Measurements from ENCODE around the gene EFEMP2.

Gene EFEMP2

DNA sequence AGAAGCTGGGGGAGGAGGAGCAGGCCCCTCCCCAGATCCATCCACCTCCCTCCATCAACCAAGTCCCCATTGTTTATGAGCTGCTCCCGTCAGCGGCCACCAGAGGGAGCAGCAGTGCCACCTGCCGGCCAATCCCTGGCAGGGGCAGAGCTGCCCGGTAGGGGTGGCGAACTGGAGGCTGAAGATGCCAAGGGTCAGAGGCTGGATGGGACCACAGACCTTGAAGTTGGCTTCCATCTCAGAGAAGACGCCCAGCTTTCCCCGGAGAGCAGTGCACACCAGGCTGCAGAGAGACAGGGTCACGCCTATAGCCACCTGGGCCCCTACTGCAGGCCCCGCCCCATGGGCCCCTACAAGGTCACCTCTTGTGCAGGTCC, 12.1 kb upstream of the EFEMP2 start:
- peak; percentile 65 for DNase-seq

DNA sequence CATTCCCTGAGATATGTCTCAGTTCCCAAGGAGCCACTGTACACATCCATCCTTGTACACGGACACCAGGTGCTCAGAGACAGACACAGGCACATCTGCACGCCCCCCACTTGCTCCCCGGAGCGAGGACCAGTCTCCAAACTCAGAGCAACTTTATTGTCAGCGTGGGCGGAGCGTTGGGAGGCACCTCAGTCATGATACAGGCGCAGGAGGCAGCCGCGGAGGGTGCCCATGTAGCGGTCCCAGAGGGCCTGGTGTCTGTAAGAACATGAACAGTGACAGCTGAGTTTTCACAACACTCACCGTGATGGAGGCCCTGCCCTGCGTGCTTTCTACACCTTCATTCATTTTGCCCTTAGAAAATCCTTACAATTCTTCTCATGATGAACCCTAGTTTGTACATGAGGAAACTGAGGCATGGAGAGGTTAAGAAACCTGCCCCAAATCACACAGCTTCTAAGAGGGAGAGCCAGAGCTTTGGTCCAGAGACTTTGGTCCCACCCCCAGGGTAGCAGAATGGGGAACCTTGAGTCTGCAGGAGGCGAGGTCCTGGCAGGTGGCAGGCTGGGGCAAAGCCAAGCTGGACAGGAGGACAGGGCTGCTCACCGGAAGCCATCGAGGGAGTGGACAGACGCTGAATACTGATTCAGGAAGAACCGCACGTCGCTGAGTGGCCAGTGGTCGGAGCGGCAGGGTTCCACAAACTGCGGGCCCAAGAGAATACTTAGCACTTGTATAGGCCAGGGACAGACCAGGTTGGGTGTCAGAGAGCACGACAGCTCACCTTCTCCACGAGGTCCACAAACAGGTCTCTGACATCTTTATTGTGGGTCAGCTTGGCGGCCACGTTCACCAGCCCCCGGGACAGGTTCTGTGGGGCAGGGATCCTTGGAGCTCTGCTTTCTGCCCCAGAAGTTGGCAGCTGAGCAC, 11.5 kb upstream of the EFEMP2 start:
- no peak for DNase-seq

DNA sequence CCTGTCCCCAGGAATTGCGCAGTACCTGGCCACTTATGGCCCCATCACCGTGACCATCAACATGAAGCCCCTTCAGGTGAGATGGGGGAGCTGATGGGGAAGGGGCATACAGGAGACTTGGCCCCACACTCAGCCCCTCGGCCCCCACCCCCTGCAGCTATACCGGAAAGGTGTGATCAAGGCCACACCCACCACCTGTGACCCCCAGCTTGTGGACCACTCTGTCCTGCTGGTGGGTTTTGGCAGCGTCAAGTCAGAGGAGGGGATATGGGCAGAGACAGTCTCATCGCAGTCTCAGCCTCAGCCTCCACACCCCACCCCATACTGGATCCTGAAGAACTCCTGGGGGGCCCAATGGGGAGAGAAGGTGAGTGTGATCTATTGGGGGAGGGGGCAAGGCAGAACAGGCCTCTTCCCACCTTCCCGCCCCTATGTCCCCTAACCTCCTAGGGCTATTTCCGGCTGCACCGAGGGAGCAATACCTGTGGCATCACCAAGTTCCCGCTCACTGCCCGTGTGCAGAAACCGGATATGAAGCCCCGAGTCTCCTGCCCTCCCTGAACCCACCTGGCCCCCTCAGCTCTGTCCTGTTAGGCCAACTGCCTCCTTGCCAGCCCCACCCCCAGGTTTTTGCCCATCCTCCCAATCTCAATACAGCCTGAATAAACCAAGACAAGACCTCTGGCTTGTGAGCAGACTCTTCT, 10.6 kb upstream of the EFEMP2 start:
- DNase-seq, result no peak

DNA sequence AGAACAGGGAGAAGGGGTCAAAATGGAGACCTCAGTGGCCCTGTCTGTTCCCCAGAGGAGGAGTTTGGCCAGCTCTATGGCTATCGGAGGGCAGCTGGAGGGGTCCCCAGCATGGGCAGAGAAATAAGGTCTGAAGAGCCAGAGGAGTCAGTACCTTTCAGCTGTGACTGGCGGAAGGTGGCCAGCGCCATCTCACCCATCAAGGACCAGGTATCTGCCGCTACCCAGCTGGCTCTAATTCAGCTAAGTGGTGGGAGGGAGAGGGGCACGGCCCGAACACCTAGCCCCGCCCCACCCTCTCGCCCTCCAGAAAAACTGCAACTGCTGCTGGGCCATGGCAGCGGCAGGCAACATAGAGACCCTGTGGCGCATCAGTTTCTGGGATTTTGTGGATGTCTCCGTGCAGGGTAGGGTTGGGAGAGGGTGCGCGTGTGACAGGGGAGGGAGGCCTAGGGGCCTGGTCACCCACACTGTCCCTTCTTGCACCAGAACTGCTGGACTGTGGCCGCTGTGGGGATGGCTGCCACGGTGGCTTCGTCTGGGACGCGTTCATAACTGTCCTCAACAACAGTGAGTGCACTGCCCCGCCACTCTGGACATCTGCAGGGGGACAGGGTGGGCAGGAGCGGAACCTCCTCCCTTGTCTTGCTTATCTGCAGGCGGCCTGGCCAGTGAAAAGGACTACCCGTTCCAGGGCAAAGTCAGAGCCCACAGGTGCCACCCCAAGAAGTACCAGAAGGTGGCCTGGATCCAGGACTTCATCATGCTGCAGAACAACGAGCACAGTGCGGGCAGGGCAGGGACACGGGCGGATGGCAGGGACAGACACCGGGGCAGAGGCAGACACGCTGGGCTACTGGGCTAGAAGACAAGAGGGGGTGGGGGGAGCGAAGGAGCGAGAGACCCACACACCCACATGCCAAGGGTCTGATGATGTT, 9.8 kb upstream of the EFEMP2 start:
- DNase-seq, result no peak

DNA sequence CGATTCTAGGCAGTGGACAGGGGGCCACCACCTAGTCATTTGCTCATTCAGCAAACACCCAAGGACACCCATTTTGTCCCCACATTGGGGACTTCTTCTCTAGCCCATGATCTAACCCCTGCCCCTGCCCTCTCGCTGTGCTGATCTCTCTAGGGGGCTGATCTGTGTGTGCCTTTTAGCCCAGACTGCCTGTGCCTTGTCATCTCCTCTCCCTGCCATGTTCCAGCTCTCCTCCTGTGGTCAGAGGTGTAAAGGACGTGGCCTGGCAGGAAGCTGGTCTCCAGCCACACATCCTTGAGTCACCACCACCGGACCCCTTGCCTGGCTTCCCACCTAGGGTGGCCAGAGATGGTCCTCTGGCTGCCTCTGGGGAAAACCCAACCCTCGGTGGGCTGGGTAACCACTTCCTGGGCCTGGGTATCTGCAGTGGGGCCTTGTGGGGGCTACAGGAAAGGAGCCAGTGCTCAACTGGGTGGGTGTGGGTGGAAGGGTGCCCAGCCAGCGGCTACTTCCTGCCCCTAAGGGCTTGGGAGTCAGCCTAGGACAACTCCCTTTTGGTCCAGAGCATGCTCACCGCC, 8.3 kb upstream of the EFEMP2 start:
- DNase-seq, result no peak

DNA sequence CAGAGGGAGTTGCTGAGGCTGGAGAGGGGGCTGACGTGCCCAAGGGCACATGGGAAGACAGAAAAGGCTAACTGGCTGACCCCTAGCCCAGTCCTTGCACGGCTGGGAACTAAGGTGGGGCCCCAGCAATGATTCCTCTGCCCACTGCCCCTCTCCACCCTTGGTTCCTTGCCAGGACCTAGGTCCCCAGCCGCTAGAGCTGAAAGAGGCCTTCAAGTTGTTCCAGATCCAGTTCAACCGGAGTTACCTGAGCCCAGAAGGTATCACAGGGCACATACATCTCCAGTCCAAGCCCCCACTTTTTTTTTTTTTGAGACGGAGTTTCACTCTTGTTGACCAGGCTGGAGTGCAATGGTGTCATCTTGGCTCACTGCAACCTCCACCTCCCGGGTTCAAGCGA, 7.4 kb upstream of the EFEMP2 start:
- DNase-seq, result no peak

DNA sequence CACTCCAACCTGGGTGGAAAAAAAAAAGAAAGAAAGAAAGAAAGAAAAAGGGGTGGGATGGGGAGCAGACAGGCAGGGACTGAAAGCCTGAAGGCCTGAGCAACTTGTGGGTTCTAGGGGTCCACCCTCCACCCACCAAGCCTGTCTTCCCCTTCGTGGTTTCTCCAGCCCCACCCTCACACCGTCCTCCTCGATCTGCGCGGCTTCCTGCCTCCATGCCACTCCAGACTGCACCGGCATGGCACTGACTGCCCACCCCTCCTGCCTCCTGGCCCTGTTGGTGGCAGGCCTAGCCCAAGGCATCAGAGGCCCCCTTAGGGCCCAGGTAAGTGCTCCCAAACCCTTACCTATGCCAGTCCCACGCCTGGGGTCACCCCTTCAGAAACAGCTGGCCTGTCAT, 7.0 kb upstream of the EFEMP2 start, which contains the start of gene CTSW:
Gene CTSW (plus strand): TSS at position 221 of the 400 bp plus-strand sequence. CDS start 18 bp downstream, at position 239.
- DNase-seq, result no peak

DNA sequence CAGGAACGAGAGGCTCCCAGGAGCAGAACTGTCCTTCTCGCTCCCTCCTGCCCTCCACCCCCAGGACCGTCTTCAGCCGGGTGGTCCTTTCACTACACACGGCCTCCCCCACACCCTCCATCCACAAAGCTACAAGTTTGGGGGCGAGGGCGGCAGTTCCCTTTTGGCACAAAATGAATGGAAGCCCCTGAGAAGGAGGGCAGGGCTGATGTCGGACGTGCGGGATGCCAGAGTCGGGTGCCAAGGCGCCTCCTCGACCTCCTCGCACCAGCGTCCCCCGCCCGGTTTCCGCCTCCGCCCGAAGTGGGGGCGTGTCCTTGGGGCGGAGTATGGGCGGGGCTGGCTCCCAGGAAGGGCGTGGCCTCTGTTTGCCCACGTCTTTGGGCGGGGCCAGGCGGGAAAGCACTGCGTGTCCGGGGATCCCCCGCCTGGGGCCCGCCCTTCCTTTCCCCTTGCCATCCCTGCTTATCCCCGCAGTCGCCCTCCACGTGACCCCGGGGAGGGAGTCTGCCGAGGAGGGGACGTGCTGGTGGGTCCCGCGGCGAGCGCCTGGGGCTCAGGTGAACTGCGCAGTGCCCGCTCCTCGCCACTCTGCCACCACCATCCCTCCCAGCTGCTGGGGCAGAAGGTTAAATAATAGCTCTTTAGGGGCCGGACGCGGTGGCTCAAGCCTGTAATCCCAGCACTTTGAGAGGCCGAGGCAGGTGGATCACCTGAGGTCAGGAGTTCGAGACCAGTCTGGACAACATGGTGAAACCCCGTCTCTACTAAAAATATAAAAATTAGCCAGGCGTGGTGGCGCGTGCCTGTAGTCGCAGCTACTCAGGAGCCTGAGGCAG, 937 bp upstream of the EFEMP2 start:
- peak; percentile 82 for DNase-seq

DNA sequence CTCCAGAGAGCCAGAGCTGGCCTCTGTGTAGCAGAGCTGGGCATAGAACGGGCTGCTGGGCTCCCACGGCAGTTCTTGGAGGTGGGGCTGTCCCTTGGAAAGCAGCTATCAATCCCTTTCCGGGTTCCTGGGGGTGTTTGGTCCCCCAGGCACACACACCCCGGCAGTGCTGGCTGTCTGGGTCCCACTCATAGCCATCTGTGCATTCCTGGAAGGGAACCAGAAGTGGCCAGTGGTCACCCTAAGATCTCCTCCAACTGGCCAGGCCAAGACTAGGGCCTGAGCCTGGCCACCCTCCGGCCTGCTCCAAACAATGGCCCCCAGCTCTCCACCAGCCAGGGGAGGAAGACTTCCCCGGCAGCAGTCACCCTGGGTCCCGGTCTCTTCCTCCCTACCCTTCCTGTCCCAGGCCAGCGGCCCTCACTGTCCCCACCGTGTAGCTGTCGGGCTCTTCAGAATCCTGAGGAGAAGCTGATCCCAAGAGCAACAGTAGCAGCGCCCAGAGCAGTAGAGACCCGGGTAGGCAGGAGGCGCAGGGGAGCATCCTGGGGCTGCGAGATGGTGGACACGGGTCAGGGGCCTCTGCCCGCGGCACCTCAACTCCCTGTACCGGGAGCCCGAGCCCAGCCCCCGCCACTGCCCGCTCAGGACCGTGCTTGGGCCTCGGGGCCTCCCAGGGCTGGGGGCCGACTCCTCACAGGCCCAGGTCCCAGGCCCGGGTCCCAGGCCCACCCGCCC, 620 bp downstream of the EFEMP2 start:
- no peak for DNase-seq

DNA sequence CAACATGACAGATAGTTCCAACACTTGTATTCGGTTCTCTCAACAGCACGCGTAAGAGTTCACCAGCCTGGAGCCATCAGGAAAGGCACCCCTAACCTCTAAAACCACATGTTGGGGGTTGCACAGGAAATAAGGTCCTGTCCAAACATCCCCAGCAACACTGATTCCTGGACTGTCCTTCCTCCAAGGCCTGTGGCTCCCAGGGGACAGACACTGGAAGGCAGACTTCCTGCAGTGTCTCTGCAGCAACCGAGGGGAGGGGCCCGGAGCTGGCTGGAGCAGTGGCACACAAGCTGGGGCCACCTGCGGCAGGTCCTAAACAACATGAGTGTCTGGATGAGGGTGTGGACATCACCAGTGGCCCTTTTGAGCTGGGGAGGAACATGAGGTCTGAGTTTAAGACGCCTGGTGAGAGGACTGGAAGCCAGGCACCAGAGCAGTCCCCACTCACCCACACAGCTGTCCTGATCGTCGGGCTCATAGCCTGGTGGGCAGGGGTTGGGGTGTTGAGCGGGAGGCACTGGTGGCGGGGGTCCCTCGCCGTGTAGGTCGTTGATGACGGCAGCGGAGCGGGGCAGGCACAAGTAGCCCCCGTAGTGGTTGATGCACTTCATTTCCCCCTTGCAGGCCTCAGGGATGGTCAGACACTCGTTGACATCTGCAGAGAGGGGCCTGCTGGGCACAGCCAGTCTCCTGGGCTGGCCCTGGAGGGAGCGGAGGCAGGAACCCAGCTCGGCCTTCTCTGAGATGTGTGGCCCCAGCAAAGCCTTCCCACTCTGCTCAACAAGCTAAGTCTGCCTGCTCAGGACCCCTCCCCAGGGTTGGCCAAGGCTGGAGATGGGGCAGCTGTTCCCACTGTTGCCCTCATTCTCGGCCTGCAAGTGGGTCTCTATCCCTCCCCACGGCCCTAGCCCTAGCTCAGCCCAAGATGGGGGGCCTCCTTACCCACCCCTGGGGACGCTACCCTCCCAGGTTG, 1.6 kb downstream of the EFEMP2 start:
- no peak for DNase-seq

DNA sequence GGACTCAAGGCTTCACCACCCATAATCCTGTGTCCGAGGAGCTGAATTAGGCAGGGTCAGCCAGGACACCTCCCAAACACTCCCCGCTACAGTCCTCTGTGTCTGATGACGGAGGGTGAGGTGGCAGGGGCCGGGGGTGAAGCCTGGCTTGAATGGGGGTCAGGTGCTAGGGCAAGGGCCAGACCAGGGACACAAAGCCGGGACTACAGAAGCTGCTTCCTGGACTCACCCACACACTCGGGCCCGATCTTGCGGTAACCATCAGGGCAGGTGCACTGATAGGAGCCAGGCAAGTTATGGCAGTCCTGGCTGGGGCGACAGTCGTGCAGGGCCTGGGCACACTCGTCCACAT, 2.3 kb downstream of the EFEMP2 start:
- no peak for DNase-seq

DNA sequence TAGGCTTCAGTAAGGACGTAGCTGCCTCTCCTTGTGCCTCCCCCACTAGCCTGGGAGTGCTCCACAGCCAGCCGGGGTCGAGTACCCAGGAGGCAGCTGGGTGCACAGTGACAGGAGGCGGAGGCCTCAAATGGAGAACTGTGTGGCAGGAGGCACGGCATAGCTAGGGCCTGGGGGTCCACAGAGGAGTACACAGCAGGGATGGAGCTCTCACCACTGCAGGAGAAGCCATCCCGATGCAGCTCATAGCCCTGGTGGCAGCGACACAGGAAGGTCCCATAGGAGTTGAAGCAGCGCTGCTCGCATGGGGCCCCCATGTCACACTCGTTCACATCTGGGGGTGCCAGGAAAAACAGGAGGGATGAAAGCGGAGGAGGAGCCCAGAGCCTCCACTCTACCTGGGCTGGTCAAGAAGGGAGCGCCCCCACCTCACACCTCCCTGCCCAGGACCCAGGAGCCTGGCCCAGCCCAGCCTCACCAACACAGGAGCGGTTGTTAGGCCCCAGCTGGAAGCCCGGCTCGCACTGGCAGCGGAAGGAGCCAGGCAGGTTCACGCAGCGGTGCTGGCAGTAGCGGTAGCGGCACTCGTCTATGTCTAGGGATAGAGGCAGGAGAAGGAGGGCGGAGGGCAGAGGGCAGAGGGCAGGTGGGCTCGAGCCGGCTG, 2.8 kb downstream of the EFEMP2 start:
- no peak for DNase-seq

DNA sequence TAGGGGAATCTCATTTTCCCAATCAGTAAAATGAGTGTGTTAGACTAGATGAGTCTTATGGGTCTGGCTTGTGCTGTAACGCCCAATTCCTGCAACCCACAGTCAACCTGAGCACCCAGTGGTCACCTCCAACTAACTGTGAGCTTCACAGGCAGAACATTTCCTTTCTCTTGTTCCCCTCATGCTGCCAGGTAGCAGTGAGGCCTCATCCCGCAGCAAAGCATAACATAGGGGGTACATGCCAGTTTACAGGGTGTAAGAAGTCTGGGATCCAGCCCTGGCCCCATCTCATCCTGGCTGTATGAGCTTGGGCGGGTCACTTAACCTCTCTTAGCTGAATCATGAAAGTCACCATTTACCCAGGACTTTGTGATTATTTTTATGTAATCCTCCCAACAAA, 3.7 kb downstream of the EFEMP2 start:
- no peak for DNase-seq

DNA sequence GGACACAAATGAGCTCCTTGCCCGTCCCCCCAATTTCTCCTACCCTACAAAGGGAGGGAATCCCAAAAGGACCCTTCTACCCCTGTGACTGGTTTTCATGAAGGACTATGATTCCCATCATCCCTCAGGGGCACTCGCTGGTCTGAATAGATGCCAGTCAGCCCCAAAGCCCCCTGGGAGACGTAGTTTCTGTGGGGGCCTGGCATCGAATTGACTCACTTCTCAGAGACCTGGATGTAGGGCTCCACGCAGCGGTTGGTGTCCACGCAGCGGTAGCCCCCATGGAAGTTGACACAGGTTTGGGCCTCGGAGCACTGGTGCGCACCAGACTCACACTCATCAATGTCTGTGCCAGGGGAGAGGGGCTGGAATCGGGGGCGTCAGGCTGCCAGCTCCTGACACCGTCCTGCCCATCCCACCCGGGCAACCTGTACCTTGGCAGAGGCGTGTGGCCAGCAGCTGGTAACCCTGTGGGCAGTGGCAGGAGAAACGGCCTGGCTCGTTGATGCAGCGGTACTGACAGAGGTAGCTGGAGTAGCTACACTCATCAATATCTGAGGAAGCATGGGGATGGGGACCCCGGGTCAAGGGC, 4.4 kb downstream of the EFEMP2 start:
- no peak for DNase-seq

DNA sequence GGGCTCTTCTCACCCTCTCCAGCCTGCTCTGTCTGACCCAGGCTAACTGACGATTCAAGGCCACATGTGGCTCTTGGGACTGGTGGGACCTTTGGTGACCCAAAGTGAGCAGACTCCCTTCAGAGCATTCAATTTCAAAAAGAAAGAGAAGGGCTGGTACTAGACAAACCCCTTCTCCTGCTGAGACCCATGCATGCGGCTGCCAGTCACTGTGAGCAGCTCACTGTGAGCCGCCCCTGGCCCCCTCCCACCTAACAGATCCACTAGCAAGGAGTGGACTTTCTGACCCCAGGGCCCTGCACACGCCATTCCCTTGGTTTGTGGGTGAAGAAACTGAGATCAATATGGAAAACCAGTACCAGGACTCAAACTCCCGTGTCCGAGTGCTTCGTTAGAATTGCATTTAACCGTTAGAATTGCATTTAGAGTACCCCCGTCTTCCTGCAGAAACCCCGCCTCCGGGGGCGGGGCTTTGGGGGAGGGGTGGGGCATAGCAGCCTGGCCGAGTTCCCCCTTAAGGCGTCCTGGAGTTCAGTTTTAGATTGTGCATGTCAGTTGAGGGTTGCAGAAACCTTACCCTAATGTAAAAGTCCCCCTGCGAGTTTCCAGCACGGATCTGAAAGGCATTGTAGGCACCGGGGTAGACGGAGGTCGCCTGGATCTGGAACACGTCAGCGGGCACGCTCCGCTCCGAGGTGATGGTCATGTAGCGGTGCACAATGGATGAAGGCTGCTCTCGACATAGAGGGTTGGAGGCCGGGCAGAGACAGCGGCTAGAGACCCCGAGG, 5.1 kb downstream of the EFEMP2 start:
- no peak for DNase-seq

DNA sequence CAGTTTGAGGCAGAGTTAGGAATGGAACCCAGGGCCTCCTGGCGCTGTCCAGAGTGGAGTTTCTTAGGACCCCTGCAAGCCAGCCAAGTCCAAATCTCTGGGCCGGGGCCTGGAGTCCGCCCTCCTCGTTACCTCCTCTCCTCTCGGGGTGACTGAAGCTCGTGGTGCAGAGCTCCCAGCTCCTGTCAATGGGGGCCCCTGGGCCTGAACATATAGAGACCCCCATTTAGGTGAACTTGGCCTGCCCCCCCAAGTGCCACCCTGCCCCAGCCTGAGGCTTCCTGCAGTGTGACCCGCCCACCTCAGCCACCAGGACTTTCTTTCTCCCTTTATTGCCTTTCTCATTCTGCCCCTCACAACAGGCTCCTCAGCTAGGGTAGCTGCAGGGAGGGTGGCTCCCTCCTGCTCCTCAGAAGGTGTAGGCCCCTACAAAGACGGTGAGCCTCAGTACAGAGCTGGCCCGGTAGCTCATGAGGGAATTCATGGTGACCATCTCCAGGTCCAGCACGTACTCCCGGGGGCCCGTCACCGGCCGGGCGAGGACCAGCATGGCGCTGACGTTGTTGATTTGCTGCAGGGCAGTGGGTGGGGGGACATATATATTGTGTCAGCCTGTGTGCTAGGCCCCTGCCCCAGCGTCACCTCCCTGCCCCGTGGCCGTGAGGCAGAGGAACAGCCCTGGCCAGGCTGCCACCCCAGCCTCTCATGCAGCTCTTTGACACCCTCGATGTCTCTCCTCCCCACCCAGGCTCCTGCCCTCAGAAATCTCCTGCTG, 5.9 kb downstream of the EFEMP2 start:
- DNase-seq, result no peak

DNA sequence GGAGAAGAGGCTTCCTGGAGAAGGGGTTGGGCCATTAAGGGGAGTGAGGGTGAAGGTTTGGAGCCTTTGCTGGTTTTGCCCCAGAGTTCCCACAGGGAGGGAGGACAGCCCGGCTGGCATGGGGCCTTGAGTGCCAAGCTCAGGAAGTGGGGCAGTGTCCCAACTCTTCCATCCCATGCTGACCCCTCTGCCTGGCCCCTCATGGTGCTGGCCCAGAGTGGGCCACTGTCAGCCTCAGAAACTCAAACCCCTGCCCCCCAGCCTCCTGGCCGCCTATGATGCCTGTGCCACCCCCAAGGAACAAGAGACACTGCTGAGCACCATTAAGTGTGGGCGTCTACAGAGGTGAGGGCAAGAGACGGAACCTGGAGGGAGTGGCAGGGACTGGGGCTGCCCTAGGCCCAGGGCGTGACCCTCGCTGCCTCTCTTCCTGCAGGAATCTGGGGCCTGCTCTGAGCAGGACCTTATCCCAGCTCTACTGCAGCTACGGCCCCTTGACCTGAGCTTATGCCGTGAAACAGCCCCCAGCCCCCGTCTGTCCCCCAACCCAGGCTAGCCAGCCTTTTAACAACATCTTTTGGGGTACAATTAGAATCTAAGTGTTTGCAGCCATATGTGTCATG, 6.9 kb downstream of the EFEMP2 start:
- DNase-seq, result no peak

Data from NCI-H1092 treated with DMSO at 0.1 percent for 48 hours (cell line).